HG03103 (cell line): ENCODE data around the gene ENAH.

Source experiments
- ATAC-seq: cut with Tn5 transposase; IDR thresholded peaks from one replicate; pipeline ENCODE4 v1.9.1; 2021; ENCODE audit warnings: low read depth; ENCODE audit not compliant: unreplicated experiment

Gene ENAH

GRCh38 chr1:225462714-225463574 lies 190.0 kb downstream of the ENAH start:
- no peak for ATAC-seq

- ATAC-seq: no peak
Observed at GRCh38 chr1:225462429-225462713, 190.6 kb downstream of the ENAH start.

GRCh38 chr1:225461533-225462428 lies 191.1 kb downstream of the ENAH start:
- no peak for ATAC-seq

GRCh38 chr1:225460737-225461532 lies 192.0 kb downstream of the ENAH start:
- ATAC-seq: no peak

- no peak for ATAC-seq
Observed at GRCh38 chr1:225460021-225460736, 192.7 kb downstream of the ENAH start.

GRCh38 chr1:225458222-225458631 lies 194.7 kb downstream of the ENAH start:
- no peak for ATAC-seq

GRCh38 chr1:225454733-225455132 lies 198.2 kb downstream of the ENAH start:
- no peak for ATAC-seq

GRCh38 chr1:225453797-225454648 lies 198.9 kb downstream of the ENAH start:
- no peak for ATAC-seq

GRCh38 chr1:225451840-225452515 lies 200.9 kb downstream of the ENAH start:
- no peak for ATAC-seq

- no peak for ATAC-seq
Observed at GRCh38 chr1:225451340-225451739, 201.6 kb downstream of the ENAH start.

GRCh38 chr1:225450491-225451191 lies 202.3 kb downstream of the ENAH start:
- ATAC-seq: no peak

- no peak for ATAC-seq
Observed at GRCh38 chr1:225449774-225450173, 203.1 kb downstream of the ENAH start.

GRCh38 chr1:225449261-225449660 lies 203.7 kb downstream of the ENAH start:
- ATAC-seq: no peak

- no peak for ATAC-seq
Observed at GRCh38 chr1:225448146-225448805, 204.6 kb downstream of the ENAH start.

- ATAC-seq: no peak
Observed at GRCh38 chr1:225447650-225448089, 205.3 kb downstream of the ENAH start.

GRCh38 chr1:225446981-225447615 lies 205.8 kb downstream of the ENAH start:
- ATAC-seq: no peak

GRCh38 chr1:225446595-225446960 lies 206.3 kb downstream of the ENAH start:
- ATAC-seq: no peak
